NCI-H510A treated with DMSO at 0.1 percent for 48 hours (cell line): ENCODE measurements around the gene MAPKBP1.

Experiments used
- DNase-seq: peaks from one replicate; lab custom pipeline; 2025; lab: John Stamatoyannopoulos, UW

MAPKBP1 gene

DNA sequence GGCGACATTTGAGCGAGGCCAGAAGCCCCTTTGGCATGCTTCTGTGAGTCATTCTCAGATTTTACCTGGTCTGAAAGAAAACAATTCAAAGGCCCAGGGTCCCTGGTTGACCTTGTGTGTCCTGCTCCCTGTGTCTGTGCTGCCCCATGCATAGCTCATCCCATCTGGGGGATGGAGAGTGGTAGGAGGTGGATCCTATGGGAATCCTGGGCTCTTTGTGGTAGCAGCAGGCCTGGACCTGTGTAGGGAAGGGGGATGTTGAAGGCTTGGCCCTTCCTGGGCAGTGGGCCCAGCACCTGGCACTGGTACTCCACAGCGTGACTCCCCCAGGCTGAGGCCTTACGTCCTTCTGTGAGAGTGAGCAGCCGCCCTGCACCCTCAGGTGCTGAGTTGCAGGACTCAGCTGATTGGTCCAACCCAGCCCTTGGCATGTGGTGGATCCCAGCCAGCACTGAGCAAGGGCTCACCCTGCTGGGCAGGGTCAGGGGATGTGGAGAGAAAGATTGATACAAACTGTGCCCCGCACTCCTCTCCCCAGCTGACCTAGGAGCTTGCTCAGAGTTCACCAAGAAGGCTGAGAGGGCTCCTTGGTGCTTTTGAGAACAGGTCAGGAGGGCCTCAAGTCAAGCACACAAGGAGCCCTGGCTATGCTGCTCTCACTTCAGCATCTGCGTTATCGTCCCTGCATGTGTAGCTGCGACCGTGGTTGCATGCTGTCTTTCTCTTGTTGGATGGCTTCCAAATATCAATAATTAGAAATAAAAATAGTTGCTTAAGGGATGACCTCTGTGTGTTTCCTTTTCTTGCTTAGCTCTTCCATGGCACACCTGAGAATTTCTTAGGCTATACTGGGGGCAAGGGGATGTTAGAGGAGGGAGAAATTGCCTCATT lies 32.3 kb downstream of the MAPKBP1 start:
- peak; percentile 5 for DNase-seq

DNA sequence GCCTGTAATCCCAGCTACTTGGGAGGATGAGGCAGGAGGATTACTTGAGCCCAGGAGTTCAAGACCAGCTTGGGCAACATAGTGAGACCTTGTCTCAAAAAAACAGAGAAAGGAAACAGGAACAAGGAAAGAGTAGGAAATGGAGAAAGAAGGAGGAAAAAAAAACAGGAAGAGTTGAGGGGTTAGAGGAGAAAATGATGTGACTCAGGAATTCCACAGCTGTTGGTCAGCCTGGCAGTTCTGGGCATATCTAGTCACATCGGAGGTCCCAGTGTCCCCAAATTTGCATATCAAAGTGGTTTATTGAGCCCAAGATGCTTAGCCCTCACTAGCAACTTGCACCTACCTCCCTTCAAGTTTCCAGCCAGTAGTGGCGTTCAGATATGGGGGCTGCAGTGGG lies 34.8 kb downstream of the MAPKBP1 start:
- DNase-seq, result no peak

DNA sequence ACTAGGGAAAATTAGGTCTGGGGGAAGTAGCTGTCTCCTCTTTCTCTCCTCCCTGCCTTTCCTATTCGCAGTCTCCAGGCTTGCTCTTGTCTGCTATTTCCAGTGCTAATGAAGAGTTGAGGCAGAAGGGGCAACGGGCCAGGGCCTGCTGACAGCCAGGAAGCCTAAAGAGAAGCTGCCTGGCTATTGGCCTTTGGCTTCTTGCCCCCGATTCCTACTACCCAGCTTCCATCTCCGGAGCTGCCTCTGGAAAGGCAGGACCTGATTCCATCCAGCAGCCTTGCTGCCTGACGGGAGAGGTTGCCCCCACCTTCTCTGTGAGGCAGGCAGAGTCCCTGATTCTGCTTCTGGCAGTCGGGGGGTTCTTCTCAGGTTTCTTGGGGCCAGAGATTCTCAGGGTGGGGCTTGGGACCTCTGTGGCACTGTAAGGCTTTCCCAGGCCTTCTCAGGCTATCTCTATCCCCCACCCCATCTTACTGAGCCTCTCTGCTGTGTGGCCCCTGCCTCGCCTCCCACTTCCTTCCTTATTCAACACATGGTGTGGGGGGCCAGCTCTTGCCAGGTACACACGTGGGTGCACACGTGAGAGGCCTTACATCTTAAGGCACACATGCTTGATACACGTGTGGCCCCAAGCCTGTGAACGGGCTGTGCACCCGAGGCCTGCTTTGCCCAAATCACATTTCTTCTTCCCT lies 35.4 kb downstream of the MAPKBP1 start:
- DNase-seq, result no peak

DNA sequence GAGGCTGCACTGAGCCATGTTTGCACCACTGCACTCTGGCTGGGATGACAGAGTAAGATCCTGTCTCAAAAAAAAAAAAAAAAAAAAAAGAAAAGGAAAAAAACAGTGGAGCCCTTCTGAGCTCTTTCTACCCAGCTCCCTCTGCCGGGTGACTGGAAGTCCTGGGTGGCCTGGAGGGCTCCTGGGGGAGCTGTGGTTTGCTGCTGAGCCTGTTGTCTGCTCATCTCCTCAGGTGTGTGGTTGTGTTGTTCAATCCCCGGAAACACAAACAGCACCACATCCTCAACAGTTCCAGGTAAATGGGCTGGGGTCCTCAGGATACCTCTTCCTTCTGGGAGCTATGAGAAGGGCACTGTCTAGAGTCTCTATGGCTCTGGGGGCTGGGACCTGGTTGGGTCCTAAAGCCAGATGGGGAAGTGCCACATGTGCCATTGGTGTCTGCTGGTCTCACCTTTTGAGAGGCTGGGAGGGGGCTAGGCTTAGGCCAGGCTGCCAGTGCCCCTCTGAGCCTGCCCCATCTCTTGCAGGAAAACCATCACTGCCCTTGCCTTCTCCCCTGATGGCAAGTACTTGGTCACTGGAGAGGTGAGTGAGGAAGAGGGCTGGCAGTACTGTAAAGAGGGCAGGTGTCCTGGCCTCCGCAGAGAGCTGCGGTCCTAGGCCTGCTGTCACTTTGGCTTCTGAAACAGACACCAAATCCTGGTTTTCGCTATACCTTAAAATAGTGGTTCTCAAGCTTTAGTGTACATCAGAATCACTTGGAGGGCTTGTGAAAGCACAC lies 36.6 kb downstream of the MAPKBP1 start:
- DNase-seq, result no peak

DNA sequence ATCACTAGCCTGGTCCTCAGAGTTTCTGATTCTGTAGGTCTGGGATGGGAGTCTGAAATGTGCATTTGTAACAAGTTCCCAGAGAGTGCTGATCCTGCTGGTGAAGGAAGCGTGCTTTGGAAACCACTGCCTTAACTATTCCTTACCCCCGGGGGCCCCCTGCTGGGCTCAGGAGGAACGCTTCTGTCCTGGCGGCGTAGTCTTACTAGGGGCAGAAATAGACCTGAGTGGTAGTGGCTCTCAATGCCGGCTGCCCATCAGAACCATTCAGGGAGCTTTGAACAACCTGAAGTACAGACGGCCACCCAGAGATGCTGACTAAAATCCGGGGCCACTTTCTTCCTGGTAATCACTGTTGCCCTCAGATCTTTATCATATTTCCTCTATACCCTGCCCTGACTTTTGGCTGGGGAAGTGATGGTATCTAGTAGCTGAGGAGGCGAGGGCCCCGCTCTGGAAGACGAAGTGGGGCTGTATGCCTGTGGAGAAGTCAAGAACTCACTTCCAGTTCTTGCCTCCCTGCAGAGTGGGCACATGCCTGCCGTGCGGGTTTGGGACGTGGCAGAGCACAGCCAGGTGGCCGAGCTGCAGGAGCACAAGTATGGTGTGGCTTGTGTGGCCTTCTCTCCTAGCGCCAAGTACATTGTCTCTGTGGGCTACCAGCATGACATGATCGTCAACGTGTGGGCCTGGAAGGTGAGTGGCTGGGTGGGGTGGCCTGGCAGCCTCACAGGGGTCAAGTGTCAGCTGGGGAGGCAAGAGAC lies 37.3 kb downstream of the MAPKBP1 start:
- peak; percentile 40 for DNase-seq

DNA sequence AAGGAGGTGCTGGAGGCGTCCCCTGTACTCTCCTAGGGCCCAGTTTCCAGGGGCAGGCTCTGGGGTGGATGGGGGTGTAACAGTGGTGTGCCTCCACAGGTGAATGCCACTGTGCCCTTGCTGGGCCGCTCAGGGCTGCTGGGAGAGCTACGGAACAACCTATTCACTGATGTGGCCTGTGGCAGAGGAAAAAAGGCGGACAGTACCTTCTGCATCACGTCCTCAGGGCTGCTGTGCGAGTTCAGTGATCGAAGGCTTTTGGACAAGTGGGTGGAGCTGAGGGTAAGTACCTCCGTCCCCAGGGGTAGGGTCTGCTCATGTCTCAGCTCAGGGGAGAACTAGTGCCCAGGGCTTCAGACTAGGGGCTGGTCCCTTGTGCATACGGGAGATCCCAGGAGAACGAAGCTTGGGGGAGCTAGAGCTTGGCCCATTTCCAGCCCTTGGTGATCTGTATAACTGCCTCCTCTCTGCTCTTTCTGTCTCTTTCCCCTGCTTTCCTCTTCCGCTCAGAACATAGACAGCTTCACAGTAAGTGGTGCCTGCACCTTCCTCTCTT lies 38.6 kb downstream of the MAPKBP1 start:
- DNase-seq, result no peak

DNA sequence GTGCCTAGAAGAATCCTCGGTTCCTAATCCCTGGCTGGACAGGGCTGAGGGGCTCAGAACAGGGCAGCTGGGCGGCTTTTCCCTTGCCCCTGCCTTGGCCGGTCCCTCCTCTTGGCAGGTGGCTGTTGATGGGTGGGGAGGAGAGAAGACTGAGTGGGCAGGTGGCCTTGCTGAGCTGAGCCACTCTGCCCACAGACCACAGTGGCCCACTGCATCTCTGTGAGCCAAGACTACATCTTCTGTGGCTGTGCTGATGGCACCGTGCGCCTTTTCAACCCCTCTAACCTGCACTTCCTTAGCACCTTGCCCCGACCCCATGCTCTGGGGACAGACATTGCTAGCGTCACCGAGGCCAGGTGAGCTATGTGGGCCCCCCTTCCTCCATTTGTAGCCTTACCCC lies 39.1 kb downstream of the MAPKBP1 start:
- DNase-seq, result no peak

DNA sequence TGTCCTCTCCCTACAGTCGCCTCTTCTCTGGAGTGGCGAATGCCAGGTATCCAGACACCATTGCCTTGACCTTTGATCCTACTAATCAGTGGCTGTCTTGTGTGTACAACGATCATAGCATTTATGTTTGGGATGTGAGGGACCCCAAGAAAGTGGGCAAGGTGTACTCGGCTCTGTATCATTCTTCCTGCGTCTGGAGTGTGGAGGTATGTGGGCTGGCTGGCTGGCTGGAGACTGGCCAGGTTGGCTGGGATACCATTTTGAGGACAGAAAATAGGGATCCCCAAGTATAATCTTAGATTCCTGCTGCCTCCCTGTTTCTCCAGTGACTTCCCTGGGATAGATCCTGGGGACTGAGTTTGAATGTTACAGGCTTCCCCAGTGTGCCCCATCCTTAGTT lies 40.2 kb downstream of the MAPKBP1 start:
- no peak for DNase-seq

DNA sequence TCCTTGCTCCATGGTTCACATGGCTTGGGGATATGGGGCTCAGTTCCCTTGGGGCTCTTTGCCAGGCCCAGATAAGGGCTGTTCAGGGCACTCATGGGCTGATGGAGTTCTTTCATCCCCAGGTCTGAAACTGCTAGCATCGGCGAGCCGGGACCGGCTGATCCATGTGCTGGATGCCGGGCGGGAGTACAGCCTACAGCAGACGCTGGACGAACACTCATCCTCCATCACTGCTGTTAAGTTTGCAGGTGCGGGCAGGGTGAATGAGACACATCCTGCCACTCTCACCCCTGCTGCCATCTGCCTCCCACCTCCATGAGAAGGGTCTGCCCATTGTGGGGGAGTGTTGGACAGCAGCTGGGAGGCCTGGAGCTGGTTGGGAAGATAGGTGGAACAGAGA lies 42.5 kb downstream of the MAPKBP1 start:
- no peak for DNase-seq

DNA sequence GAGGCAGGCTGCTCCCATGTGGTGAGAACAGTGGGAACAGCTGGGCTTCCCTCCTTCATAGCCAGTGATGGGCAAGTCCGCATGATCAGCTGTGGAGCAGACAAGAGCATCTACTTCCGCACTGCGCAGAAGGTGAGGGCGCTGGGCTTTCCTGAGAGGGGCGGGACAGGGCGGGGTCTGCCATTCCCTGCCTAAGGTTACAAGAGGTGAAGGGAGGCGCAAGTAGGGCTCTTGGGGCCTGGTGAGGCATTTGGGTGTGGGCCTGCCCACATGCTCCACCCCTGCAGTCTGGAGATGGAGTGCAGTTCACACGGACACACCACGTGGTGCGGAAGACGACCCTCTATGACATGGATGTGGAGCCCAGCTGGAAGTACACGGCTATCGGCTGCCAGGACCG lies 43.0 kb downstream of the MAPKBP1 start:
- no peak for DNase-seq

DNA sequence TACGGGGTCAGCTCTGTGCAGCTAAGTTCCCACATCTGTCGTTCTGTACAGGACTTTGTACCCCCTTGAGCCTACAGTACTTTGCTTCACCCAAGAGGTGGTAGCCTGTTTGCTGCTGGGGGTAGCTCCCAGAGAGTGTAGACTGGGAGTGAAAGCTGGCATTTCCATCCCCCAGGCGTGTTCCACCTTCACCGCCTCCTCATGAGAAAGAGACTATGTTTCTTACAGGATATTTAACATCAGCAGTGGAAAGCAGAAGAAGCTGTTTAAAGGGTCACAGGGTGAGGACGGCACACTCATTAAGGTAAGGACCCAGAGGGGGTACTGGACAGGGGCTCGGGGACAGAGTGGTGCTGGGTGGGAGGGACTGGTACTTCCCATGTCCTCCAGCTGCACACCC lies 43.5 kb downstream of the MAPKBP1 start:
- no peak for DNase-seq

DNA sequence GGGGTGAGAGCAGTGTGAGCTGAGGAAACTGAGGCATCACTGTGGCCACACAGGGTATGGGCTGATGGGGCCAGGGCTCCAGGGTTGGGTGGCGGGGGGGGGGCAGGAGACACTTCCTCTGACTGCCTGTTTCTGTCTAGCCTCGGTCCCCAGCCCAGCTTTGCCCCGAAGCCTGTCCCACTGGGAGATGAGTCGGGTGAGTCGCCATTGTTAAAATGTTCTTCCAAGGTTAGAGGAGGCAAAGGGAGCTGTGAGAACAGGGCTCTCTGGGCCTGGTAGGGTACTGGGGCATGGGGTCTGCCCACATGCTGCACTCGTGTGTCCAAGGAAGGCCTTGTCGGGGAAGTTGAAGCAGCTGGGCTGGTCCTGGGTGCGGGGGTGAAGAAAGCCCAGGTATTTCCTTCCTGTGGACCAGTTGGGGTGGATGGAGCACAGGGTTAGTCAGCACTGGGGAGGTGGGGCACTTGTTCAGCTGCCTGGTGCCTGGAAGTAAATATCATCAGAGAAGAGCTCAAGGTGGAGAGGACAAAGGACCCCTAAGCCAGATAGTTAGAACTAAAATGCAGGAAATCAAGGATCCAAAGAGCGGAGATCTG lies 45.3 kb downstream of the MAPKBP1 start:
- no peak for DNase-seq

DNA sequence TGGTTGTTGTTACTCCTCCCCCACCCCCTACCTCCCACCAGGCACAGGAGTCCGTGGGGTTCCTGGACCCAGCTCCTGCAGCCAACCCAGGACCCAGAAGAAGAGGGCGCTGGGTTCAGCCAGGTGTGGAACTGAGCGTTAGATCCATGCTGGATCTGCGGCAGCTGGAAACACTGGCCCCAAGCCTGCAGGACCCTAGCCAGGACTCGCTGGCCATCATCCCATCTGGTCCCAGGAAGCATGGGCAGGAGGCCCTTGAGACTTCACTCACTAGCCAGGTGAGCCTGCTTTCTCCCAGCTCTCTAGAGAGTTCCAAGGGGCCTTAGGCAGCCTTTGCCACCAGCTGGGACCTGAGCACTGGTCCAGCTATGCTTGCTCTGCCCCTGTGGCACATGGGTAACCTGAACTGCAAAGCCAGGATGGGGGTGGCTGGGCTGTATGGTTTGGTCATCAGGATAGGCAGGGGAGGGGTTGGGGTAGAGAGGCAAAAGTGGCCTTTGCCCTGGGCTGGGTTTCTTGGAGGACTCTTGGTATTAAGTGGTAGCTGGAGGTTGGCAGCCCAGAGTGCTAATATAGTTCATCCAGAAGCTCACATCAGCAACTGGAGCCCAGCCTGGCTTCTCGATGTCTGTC lies 46.6 kb downstream of the MAPKBP1 start:
- no peak for DNase-seq

DNA sequence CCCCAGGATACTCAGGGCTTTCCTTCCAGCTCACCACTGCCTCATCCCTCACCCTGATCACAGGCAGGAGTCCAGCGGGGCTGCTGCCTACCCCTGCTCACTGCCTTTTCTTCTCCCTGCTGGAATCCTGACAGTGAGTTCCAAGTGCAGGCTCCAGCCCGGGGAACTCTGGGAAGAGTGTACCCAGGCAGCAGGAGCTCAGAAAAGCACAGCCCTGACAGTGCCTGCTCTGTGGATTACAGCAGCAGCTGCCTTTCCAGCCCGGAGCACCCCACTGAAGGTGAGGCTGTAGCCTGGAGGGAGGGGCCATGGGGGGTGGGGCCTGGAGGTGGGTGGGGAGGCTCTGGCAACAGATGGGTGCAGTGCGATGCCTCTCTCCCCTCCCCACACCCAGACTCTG lies 47.5 kb downstream of the MAPKBP1 start:
- DNase-seq, result no peak

DNA sequence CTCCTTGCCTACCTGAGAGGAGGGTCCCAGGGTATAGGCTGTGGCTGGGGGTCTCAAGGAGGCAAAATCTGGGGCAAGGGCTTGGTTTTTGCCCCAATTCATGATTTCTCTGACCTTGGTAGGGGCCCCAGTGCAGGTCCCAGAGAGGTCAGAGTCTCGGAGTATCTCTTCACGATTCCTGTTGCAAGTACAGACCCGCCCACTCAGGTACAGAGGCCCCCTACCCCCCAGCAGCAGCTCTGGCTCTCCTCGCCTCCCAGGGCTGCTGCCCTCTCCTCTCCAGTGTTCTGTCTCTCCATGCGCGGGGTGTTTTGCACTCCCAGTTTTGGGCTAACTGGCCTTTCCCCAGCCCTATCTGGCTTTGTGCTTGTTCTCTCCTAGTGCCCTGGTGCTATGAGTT lies 48.2 kb downstream of the MAPKBP1 start:
- DNase-seq, result no peak

DNA sequence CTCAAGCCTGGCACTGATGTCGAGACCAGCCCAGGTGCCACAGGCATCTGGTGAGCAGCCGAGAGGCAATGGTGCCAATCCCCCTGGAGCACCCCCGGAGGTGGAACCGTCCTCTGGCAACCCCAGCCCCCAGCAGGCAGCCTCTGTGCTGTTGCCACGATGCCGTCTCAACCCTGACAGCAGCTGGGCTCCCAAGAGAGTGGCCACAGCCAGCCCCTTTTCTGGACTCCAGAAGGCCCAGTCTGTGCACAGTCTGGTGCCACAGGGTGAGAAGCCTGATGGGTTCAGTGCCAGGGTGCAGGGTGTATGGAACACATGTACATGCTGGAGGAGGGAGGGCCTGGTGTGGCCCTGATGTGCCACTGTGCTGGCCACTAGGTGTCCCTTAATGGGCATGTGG lies 48.7 kb downstream of the MAPKBP1 start:
- no peak for DNase-seq

DNA sequence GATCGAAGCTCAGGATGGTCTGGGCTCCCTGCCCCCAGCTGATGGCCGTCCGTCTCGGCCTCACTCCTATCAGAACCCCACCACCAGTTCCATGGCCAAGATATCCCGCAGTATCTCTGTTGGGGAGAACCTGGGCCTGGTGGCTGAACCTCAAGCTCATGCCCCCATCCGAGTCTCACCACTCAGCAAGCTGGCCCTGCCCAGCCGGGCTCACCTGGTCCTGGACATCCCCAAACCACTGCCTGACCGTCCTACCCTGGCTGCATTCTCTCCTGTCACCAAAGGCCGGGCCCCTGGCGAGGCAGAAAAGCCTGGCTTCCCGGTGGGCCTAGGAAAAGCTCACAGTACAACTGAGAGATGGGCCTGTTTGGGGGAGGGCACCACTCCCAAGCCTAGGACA lies 49.2 kb downstream of the MAPKBP1 start:
- no peak for DNase-seq

DNA sequence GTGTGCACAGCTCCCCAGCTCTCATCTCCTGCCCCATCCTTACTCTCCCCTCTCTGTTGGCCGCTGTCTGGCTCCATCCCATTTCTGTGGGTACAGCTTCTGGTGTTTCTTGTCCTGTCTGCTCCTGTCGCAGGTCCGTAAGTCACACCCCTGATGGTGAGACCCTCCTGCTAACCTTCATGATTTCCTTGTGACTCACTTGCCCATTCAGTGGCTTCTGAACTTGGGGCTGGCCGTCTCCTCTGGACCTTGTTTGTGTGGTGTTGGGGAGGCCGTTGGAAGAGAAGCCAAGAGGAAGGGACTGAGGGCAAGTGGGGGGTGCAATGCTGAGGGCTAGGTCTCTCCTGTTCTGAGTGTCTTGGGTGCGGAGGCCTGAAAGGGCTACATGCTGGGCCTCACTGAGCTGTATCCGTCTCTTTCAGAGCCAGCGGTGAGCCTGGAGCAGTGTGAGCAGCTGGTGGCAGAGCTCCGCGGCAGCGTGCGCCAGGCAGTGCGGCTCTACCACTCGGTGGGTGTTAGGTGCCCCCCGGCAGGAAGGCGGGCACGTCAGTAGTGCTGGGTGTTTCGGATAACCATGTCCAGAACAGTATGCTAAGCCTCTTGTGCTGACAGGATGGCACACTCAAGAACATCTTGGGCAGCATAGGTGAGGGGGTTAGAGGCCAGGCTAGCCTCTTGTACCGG lies 49.9 kb downstream of the MAPKBP1 start:
- DNase-seq, result no peak

DNA sequence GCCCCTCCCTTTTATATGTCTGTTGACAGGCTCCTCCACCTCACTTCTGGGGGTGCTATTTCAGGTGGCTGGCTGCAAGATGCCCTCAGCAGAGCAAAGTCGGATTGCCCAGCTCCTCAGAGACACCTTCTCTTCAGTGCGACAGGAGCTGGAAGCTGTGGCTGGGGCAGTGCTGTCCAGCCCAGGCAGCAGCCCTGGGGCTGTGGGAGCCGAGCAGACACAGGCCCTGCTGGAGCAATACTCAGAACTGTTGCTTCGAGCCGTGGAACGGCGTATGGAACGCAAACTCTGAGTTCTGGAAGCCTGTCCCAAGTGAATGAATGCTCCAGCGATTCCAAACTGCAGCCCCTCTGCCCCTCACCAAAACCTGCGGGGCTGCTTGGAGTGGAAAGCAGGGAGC lies 50.9 kb downstream of the MAPKBP1 start:
- DNase-seq, result no peak
